SK-N-MC (cell line): ENCODE results near the gene SELENOS.

ENCODE experiments used
- DNase-seq: peaks from one replicate; pipeline ENCODE4 v3.0.0-alpha.2; 2011; ENCODE audit warnings: low read depth, low spot score
- H3K27ac ChIP-seq: fragments of 200-600 bp; sonication (generic); 2 replicates; pipeline ENCODE4 v1.5.1; 2016; ENCODE audit warnings: mixed run types
- H3K36me3 ChIP-seq: fragments of 200-600 bp; sonication (generic); 2 replicates; pipeline ENCODE4 v1.6.1; 2017; ENCODE audit warnings: antibody characterized with exemption, low read length, mixed read lengths; ENCODE audit not compliant: insufficient read depth
- H3K4me3 ChIP-seq: fragments of 200-600 bp; sonication (generic); 2 replicates; pipeline ENCODE4 v1.5.1; 2016
- H3K9ac ChIP-seq: fragments of 200-600 bp; sonication (generic); 2 replicates; pipeline ENCODE4 v1.8.0; 2017; ENCODE audit warnings: mixed run types, mixed read lengths; ENCODE audit not compliant: insufficient read length
- H3K9me3 ChIP-seq: fragments of 200-600 bp; sonication (generic); 2 replicates; pipeline ENCODE4 v1.6.1; 2017; ENCODE audit warnings: low read depth, mild to moderate bottlenecking, antibody characterized with exemption, low read length, moderate library complexity, mixed read lengths
- EZH2 ChIP-seq: fragments of 200-600 bp; sonication (generic); IDR thresholded peaks from one replicate; pipeline ENCODE4 v1.6.1; 2017; ENCODE audit warnings: antibody characterized with exemption
- FOXP2 ChIP-seq: optimal IDR thresholded peaks from 2 replicates; pipeline ENCODE3; 2011; ENCODE audit warnings: mild to moderate bottlenecking, moderate library complexity; ENCODE audit not compliant: insufficient read depth; ENCODE audit errors: extremely low read length, control extremely low read depth
- POLR2AphosphoS5 ChIP-seq: IDR thresholded peaks from 2 replicates; pipeline ENCODE4 v1.6.1; 2012; ENCODE audit warnings: mild to moderate bottlenecking, low read depth, low read length, borderline replicate concordance

Gene SELENOS

DNA sequence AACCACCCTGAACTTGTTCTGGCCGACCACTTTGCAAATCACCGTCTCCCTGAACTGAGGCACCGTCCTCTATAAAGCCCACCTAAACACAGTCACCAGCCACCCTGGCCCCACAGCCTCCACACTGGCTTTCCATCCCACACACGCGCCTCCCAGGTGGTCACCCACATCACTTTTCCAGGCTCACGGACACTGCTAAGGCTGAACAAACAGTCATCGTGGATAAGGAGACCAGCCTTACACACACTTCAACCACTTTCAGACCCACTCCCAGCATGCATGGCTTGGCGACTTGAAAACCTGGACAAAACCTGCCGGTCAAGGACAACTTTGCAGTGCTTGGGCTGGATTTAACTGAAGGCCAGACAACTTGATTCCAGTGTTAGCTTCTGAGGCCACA lies 33.9 kb downstream of the SELENOS start:
- no peak overlapping the region for H3K27ac ChIP-seq
- no peaks in the 10 kb centered on the region for H3K9me3 ChIP-seq
- DNase-seq: no peak
- no peak for TF ChIP-seq EZH2
- no peak overlapping the region for H3K9ac ChIP-seq
- peaks cover 6% of the 10 kb centered on the region; the same call in 1 of the 2 replicates for H3K36me3 ChIP-seq
- no peak overlapping the region for H3K4me3 ChIP-seq

DNA sequence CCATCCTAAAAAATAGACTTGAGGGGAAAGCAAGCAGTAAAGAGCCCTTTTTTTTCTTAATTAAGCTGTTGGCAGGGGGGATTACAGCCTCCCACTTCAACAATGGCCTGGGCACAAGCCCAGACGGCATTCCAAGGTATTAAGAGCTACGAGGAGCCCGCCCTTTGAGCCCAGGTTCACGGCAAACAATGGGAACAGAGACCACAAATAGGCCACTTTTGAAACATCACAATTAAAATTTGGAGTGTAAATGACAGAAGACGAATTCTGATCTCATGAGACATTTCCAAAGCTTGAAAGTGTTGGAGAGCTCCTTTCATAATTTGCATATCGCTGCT lies 34.3 kb downstream of the SELENOS start:
- Histone ChIP-seq H3K4me3 (no peak overlapping the region), H3K36me3 (peaks cover 4% of the 10 kb centered on the region; the same call in 1 of the 2 replicates)

GRCh38 chr15:101242160-101242998 lies 34.9 kb downstream of the SELENOS start:
- H3K36me3 ChIP-seq: no peaks in the 10 kb centered on the region
- no peak for TF ChIP-seq POLR2AphosphoS5
- no peak for TF ChIP-seq FOXP2
- no peak for TF ChIP-seq EZH2
- no peak for DNase-seq
- H3K9me3 ChIP-seq: no peaks in the 10 kb centered on the region
- no peak overlapping the region for H3K9ac ChIP-seq
- H3K27ac ChIP-seq: no peak overlapping the region
- no peak overlapping the region for H3K4me3 ChIP-seq

More for the DNA sequence above, 34.3 kb downstream of the SELENOS start:
- H3K27ac ChIP-seq: no peak overlapping the region
- TF ChIP-seq FOXP2 (no peak), POLR2AphosphoS5 (no peak), EZH2 (no peak)
- no peaks in the 10 kb centered on the region for H3K9me3 ChIP-seq
- no peak overlapping the region for H3K9ac ChIP-seq
- DNase-seq: no peak

- DNase-seq: no peak
- Histone ChIP-seq H3K4me3 (no peak overlapping the region), H3K27ac (peak overlapping the region; percentile 59; the same call in 1 of the 2 replicates), H3K9me3 (no peaks in the 10 kb centered on the region), H3K9ac (no peak overlapping the region), H3K36me3 (peaks cover 4% of the 10 kb centered on the region; the same call in 1 of the 2 replicates)
- TF ChIP-seq EZH2: no peak
- no peak for TF ChIP-seq FOXP2
- no peak for TF ChIP-seq POLR2AphosphoS5
These were observed 36.9 kb downstream of the SELENOS start for GRCh38 chr15:101240358-101240757.

DNA sequence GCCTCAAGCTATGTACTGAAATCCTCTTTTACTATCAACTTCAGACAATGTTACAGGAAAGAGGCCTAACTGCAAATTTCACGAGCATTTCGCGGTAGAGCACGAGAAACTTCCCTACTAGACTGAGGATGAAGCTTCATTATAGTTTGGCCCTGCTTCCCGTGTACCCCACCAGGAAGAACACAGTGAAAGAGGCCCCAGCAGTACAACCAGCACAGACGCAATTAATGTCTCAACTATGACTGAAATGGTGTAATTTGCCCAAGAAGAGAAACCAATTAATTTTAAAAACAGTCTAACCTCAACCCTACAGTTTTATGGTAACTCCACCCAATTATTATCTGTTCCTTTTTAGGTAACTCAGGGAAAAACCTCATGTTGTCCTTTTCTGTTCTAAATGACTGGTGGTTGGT lies 37.6 kb downstream of the SELENOS start:
- peak overlapping the region; percentile 59 for H3K27ac ChIP-seq
- no peak for DNase-seq
- peak overlapping the region; percentile 46 for H3K4me3 ChIP-seq
- H3K9ac ChIP-seq: no peak overlapping the region
- peaks cover 9% of the 10 kb centered on the region; the same call in 1 of the 2 replicates for H3K36me3 ChIP-seq
- TF ChIP-seq POLR2AphosphoS5 (no peak), EZH2 (no peak), FOXP2 (no peak)
- H3K9me3 ChIP-seq: no peaks in the 10 kb centered on the region

DNA sequence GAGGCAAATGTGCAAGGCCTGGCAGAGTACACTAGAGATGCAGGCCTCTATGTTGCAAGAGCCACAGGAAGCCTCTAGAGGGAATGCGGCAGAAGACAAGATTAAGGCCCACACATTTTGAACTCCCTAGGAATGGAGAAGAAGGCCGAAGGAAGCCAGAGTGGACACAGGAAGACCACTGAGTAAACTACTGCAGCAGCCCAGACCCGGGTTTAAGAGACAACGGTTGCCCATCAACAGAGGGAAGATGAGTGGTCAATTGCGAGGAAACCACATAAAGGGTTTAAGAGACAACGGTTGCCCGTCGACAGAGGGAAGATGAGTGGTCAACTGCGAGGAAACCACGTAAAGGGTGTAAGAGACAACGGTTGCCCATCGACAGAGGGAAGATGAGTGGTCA lies 40.0 kb downstream of the SELENOS start:
- Histone ChIP-seq H3K9me3 (no peaks in the 10 kb centered on the region), H3K9ac (no peak overlapping the region), H3K4me3 (no peak overlapping the region), H3K27ac (no peak overlapping the region), H3K36me3 (peaks cover 19% of the 10 kb centered on the region; the same call in 1 of the 2 replicates)
- no peak for DNase-seq
- TF ChIP-seq EZH2 (no peak), POLR2AphosphoS5 (no peak), FOXP2 (no peak)

GRCh38 chr15:101233651-101234280 lies 43.5 kb downstream of the SELENOS start:
- no peak overlapping the region for H3K27ac ChIP-seq
- no peak overlapping the region for H3K4me3 ChIP-seq
- H3K36me3 ChIP-seq: peaks cover 34% of the 10 kb centered on the region; the same call in 1 of the 2 replicates
- TF ChIP-seq POLR2AphosphoS5 (no peak), EZH2 (no peak), FOXP2 (no peak)
- no peak for DNase-seq
- no peaks in the 10 kb centered on the region for H3K9me3 ChIP-seq
- no peak overlapping the region for H3K9ac ChIP-seq

DNA sequence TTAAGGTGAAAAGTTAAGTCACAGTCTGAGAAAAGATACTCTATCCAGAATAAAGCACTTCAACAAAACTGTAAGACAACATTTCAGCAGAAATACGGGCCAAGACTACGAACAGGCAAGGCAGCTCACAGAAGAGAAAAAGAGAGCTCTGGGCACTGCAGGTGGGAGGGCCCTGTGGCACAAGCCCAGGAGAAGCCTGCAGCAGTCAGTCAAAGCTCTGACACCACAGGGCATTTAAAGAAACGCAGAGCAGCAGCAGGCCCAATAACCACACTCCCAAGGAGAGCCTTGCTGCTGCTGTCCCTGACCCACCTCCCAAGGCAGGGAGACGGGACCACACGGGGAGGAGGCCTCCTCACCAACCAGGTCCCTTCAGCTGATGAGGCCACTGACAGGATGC lies 44.6 kb downstream of the SELENOS start:
- no peak for TF ChIP-seq FOXP2
- TF ChIP-seq POLR2AphosphoS5: no peak
- TF ChIP-seq EZH2: no peak
- no peak overlapping the region for H3K9ac ChIP-seq
- H3K27ac ChIP-seq: no peak overlapping the region
- 0 out of 2 replicates have a peak, but pooled peaks cover 3% of the 10 kb centered on the region for H3K9me3 ChIP-seq
- no peak overlapping the region for H3K4me3 ChIP-seq
- peaks cover 43% of the 10 kb centered on the region for H3K36me3 ChIP-seq
- no peak for DNase-seq
